ENCODE data around the gene KRTAP10-1.
A peak's percentile ranks its signal among the peaks of the same experiment; 100 is the strongest.

The KRTAP10-1 gene, protein sequence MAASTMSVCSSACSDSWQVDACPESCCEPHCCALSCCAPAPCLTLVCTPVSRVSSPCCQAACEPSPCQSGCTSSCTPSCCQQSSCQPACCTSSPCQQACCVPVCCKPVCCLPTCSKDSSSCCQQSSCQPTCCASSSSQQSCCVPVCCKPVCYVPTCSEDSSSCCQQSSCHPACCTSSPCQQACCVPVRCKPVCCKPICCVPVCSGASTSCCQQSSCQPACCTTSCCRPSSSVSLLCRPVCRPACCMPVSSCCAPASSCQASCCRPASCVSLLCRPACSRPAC

GRCh38 chr21:44539991-44540666 lies at the start of gene KRTAP10-1:
Gene KRTAP10-1, minus strand, starts transcription at chr21:44540195. Its CDS starts 45 bp downstream, at chr21:44540150.
- no peak within 1 kb of the TSS for H3K4me3 ChIP-seq (ENCODE audit: low read depth, low read length)
- DNase-seq (ENCODE audit: low read depth), result no peak
- TF ChIP-seq, protein P1, sequence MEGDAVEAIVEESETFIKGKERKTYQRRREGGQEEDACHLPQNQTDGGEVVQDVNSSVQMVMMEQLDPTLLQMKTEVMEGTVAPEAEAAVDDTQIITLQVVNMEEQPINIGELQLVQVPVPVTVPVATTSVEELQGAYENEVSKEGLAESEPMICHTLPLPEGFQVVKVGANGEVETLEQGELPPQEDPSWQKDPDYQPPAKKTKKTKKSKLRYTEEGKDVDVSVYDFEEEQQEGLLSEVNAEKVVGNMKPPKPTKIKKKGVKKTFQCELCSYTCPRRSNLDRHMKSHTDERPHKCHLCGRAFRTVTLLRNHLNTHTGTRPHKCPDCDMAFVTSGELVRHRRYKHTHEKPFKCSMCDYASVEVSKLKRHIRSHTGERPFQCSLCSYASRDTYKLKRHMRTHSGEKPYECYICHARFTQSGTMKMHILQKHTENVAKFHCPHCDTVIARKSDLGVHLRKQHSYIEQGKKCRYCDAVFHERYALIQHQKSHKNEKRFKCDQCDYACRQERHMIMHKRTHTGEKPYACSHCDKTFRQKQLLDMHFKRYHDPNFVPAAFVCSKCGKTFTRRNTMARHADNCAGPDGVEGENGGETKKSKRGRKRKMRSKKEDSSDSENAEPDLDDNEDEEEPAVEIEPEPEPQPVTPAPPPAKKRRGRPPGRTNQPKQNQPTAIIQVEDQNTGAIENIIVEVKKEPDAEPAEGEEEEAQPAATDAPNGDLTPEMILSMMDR (IDR thresholded peaks at IDR 0.05; ENCODE audit: insufficient read depth, low read depth, low read length, missing control alignments), result no peak

DNA sequence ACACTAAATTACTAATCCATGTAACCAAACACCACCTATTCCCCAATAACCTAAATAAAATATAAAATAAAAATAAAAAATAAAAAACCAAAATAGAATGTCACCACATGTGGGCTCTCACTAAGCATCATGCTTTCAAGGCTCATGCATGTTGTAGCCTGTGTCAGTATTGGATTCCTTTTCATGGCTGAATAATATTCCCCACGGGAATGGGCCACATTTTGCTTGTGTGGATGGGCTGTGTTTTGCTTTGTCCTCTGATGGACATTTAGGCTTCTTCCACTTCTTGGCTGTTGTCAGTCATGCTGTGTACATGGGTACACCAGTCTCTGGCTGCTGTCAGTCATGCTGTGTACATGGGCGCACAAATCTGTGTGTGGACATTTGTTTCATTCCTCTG lies 49.1 kb upstream of the KRTAP10-1 start:
- TF ChIP-seq, protein P1 (IDR thresholded peaks at IDR 0.05; ENCODE audit: insufficient read depth, low read depth, low read length, missing control alignments), result no peak
- no peak overlapping the region for H3K4me3 ChIP-seq (ENCODE audit: low read depth, low read length)
- no peak for DNase-seq (ENCODE audit: low read depth)

DNA sequence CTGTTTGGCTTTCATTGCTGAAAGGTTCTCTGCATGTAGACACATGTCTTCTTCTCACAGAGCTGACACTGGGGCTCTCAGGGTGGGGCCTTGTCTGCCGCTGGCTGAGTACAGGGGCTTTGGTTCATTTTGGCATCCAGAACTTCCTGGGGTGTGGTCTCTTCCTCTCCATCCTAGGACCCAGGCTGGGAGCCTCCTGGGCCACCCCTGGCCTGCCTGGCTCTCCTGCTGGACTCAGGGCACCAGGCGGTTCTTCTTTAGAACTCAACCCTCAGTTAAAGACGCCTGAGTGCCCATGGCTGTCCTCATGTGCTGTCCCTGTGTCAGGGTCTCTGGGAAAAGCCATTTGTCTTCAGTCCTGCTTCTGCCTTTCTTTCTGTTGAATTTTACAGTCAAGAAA lies 45.9 kb upstream of the KRTAP10-1 start:
- no peak for DNase-seq (ENCODE audit: low read depth)
- no peak overlapping the region for H3K4me3 ChIP-seq (ENCODE audit: low read depth, low read length)
- TF ChIP-seq, protein P1 (IDR thresholded peaks at IDR 0.05; ENCODE audit: insufficient read depth, low read depth, low read length, missing control alignments), result no peak

DNA sequence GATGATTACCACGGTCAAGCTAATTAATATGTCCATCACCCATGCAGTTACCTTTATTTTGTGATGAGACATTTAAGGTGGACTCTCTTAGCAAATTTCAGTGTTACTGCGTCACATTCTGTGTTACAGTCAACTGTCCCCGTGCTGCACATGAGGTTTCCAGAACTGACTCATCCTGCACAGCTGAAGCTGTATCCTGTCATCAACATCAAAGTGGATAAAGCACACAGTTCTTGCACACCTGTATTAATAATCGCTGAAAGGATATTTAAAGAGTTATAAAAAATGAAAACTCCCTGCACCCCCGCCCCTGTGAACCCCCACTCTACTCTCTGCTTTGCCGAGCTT lies 43.8 kb upstream of the KRTAP10-1 start:
- no peak overlapping the region for H3K4me3 ChIP-seq (ENCODE audit: low read depth, low read length)
- TF ChIP-seq, protein P1 (IDR thresholded peaks at IDR 0.05; ENCODE audit: insufficient read depth, low read depth, low read length, missing control alignments), result no peak
- DNase-seq (ENCODE audit: low read depth), result peak; percentile 17

GRCh38 chr21:44583089-44583799 lies 43.2 kb upstream of the KRTAP10-1 start:
- TF ChIP-seq, protein P1 (IDR thresholded peaks at IDR 0.05; ENCODE audit: insufficient read depth, low read depth, low read length, missing control alignments), result no peak
- no peak overlapping the region for H3K4me3 ChIP-seq (ENCODE audit: low read depth, low read length)
- DNase-seq (ENCODE audit: low read depth), result no peak

GRCh38 chr21:44582055-44582454 lies 42.1 kb upstream of the KRTAP10-1 start:
- TF ChIP-seq, protein P1 (IDR thresholded peaks at IDR 0.05; ENCODE audit: insufficient read depth, low read depth, low read length, missing control alignments), result no peak
- H3K4me3 ChIP-seq (ENCODE audit: low read depth, low read length), result no peak overlapping the region
- no peak for DNase-seq (ENCODE audit: low read depth)

Data from GM12865 (cell line).